Right renal pelvis (tissue), 4 donors: ENCODE results near the gene SAMD4A. TPM values are rescaled to one million over a fixed set of nuclear protein-coding genes. Genes with fewer than 3 reads are reported as not detected.
A peak's percentile ranks its signal among the peaks of the same experiment; 100 is the strongest.

Experiments used
- DNase-seq, 4 donors: peaks; one replicate each; pipeline ENCODE4 v3.0.0-alpha.2; 2013; ENCODE audit warnings: low read depth in 4 of 4, low spot score in 3 of 4, missing footprints in 1 of 4
- polyA plus RNA-seq, 4 donors: library from polyadenylated mRNA; unstranded; fragments of 120-200 nt; gene quantifications; one replicate each; pipeline ENCODE4 v1.2.1, GENCODE V29; 2013; ENCODE audit not compliant: insufficient read length in 4 of 4

SAMD4A gene
- polyA plus RNA-seq, 4 donors = 8.2 to 10.8 (median 9.8) TPM

GRCh38 chr14:54772451-54772881 is 205.5 kb downstream of the SAMD4A start:
- DNase-seq = no peak

- DNase-seq = peak; percentile 71 to 90 (median 84)
Observed at GRCh38 chr14:54773171-54774006, 206.5 kb downstream of the SAMD4A start.

- no peak for DNase-seq
Observed at GRCh38 chr14:54774824-54775223, 207.9 kb downstream of the SAMD4A start.

GRCh38 chr14:54775486-54776140 is 208.7 kb downstream of the SAMD4A start:
- no peak for DNase-seq

- no peak for DNase-seq
Observed at GRCh38 chr14:54776361-54777001, 209.6 kb downstream of the SAMD4A start.

- no peak for DNase-seq
Observed at GRCh38 chr14:54777395-54777794, 210.5 kb downstream of the SAMD4A start.

- no peak for DNase-seq
Observed at GRCh38 chr14:54778618-54779345, 211.9 kb downstream of the SAMD4A start.

GRCh38 chr14:54781080-54781479 is 214.2 kb downstream of the SAMD4A start:
- DNase-seq = no peak

GRCh38 chr14:54781961-54782750 is 215.2 kb downstream of the SAMD4A start:
- DNase-seq = no peak

GRCh38 chr14:54782751-54783659 is 216.1 kb downstream of the SAMD4A start:
- no peak for DNase-seq

- DNase-seq = no peak
Observed at GRCh38 chr14:54783660-54784015, 216.7 kb downstream of the SAMD4A start.

- no peak for DNase-seq
Observed at GRCh38 chr14:54784060-54784459, 217.1 kb downstream of the SAMD4A start.

GRCh38 chr14:54784657-54785056 is 217.7 kb downstream of the SAMD4A start:
- no peak for DNase-seq

- DNase-seq = no peak
Observed at GRCh38 chr14:54785136-54785777, 218.3 kb downstream of the SAMD4A start.

GRCh38 chr14:54785778-54786770 is 219.1 kb downstream of the SAMD4A start:
- DNase-seq = no peak

GRCh38 chr14:54786838-54787237 is 219.9 kb downstream of the SAMD4A start:
- DNase-seq = no peak

- DNase-seq = no peak
Observed at GRCh38 chr14:54787261-54787660, 220.3 kb downstream of the SAMD4A start.
